Liver (tissue), 9 donors: ENCODE measurements around the gene HOXD11. TPM values are rescaled to one million over a fixed set of nuclear protein-coding genes. Genes with fewer than 3 reads are reported as not detected.

ENCODE experiments used
- DNase-seq: peaks from one replicate; pipeline ENCODE4 v3.0.0-alpha.2; 2017; ENCODE audit warnings: low spot score
- H3K27ac ChIP-seq, 2 donors: one replicate each; pipeline ENCODE4 v1.7.0; 2013; ENCODE audit warnings: inconsistent platforms in 2 of 2, low read length in 2 of 2, control low read depth in 1 of 2, low read depth in 1 of 2, mild to moderate bottlenecking in 1 of 2
- H3K27me3 ChIP-seq, 4 donors: one replicate each; pipeline versions ENCODE4 v1.6.1 to v1.7.0; 2013; ENCODE audit warnings: low read length in 3 of 4, inconsistent platforms in 1 of 4, mild to moderate bottlenecking in 1 of 4, moderate library complexity in 1 of 4; ENCODE audit not compliant: control insufficient read depth in 4 of 4, insufficient read depth in 4 of 4
- H3K36me3 ChIP-seq, 4 donors: one replicate each; pipeline versions ENCODE4 v1.6.1 to v1.7.0; 2013; ENCODE audit warnings: low read length in 3 of 4, mild to moderate bottlenecking in 3 of 4, low read depth in 1 of 4, moderate library complexity in 1 of 4; ENCODE audit not compliant: control insufficient read depth in 4 of 4, insufficient read depth in 3 of 4
- H3K4me1 ChIP-seq, 4 donors: one replicate each; pipeline versions ENCODE4 v1.6.1 to v1.7.0; 2013; ENCODE audit warnings: low read length in 3 of 4, mild to moderate bottlenecking in 3 of 4, moderate library complexity in 1 of 4; ENCODE audit not compliant: control insufficient read depth in 4 of 4, insufficient read depth in 4 of 4
- H3K4me3 ChIP-seq, 3 donors: one replicate each; pipeline versions ENCODE4 v1.6.1 to v1.7.0; 2013; ENCODE audit warnings: low read length in 3 of 3, control low read depth in 1 of 3, low read depth in 1 of 3, mild to moderate bottlenecking in 1 of 3
- H3K9ac ChIP-seq, 2 donors: one replicate each; pipeline ENCODE4 v1.7.0; 2013; ENCODE audit warnings: low read length in 2 of 2, mild to moderate bottlenecking in 2 of 2, moderate library complexity in 2 of 2, control low read depth in 1 of 2, low read depth in 1 of 2
- H3K9me3 ChIP-seq, 4 donors: one replicate each; pipeline versions ENCODE4 v1.6.1 to v1.7.0; 2013; ENCODE audit warnings: low read length in 3 of 4; ENCODE audit not compliant: control insufficient read depth in 4 of 4
- CTCF ChIP-seq: fragments of 150-350 bp; IDR thresholded peaks from 2 replicates; pipeline ENCODE4 v1.5.1; 2017; ENCODE audit warnings: improper control_type of control experiment, low read depth, low read length; ENCODE audit not compliant: missing input control
- EGR1 ChIP-seq, 2 donors: IDR thresholded peaks; 2 replicates each; pipeline ENCODE4 v1.6.1; 2016 to 2018; ENCODE audit warnings: antibody characterized with exemption in 2 of 2, low read depth in 2 of 2
- FOXA1 ChIP-seq: IDR thresholded peaks from 2 replicates; pipeline ENCODE4 v1.6.1; 2016; ENCODE audit warnings: antibody characterized with exemption
- FOXA2 ChIP-seq: IDR thresholded peaks from 2 replicates; pipeline ENCODE4 v1.6.1; 2016; ENCODE audit warnings: antibody characterized with exemption
- GABPA ChIP-seq, 2 donors: IDR thresholded peaks in 1 of 2; conservative IDR thresholded peaks in 1 of 2; 2 replicates each; pipeline ENCODE4 v1.6.1; 2016; ENCODE audit warnings: antibody characterized with exemption in 2 of 2, mild to moderate bottlenecking in 1 of 2, moderate library complexity in 1 of 2
- HNF4A ChIP-seq, 2 donors: conservative IDR thresholded peaks; 2 replicates each; pipeline ENCODE4 v1.6.1; 2016; ENCODE audit warnings: antibody characterized with exemption in 2 of 2, mild to moderate bottlenecking in 2 of 2
- HNF4G ChIP-seq: IDR thresholded peaks from 2 replicates; pipeline ENCODE4 v1.6.1; 2016; ENCODE audit warnings: antibody characterized with exemption
- JUND ChIP-seq, 2 donors: IDR thresholded peaks; 2 replicates each; pipeline ENCODE4 v1.6.1; 2016; ENCODE audit warnings: antibody characterized with exemption in 2 of 2
- NR2F2 ChIP-seq: IDR thresholded peaks from 2 replicates; pipeline ENCODE4 v1.6.1; 2016; ENCODE audit warnings: antibody characterized with exemption
- RAD21 ChIP-seq, 2 donors: IDR thresholded peaks; 2 replicates each; pipeline ENCODE4 v1.6.1; 2016; ENCODE audit warnings: antibody characterized with exemption in 2 of 2, mild to moderate bottlenecking in 2 of 2
- REST ChIP-seq: IDR thresholded peaks from 2 replicates; pipeline ENCODE4 v1.6.1; 2016; ENCODE audit warnings: antibody characterized with exemption, mild to moderate bottlenecking
- RXRA ChIP-seq, 2 donors: IDR thresholded peaks; 2 replicates each; pipeline ENCODE4 v1.6.1; 2017 to 2018; ENCODE audit warnings: antibody characterized with exemption in 2 of 2, mild to moderate bottlenecking in 1 of 2
- SP1 ChIP-seq: IDR thresholded peaks from 2 replicates; pipeline ENCODE4 v1.6.1; 2018; ENCODE audit warnings: antibody characterized with exemption, mild to moderate bottlenecking
- TAF1 ChIP-seq: conservative IDR thresholded peaks from 2 replicates; pipeline ENCODE4 v1.6.1; 2016; ENCODE audit warnings: antibody characterized with exemption, mild to moderate bottlenecking
- YY1 ChIP-seq: IDR thresholded peaks from 2 replicates; pipeline ENCODE4 v1.6.1; 2016; ENCODE audit warnings: antibody characterized with exemption, mild to moderate bottlenecking
- ZBTB33 ChIP-seq: IDR thresholded peaks from 2 replicates; pipeline ENCODE4 v1.6.1; 2016; ENCODE audit warnings: antibody characterized with exemption
- WGBS: extraction: QIAGEN DNeasy Blood & Tissue Kit; methylation state at CpG from one replicate; pipeline ENCODE4 v1.1.7; 2013; 5-methylcytosine and 5-hydroxymethylcytosine counted together
- polyA plus RNA-seq, 2 donors: library from polyadenylated mRNA; stranded (reverse) in 1 of 2; unstranded in 1 of 2; fragments of 200-250 nt in 1 of 2; fragments of >200 nt in 1 of 2; fragmentation: Nextera tagmentation in 1 of 2; extraction: Ambion mirVana in 1 of 2; gene quantifications; one replicate each; pipeline versions ENCODE4 v1.2.1 to v1.2.3, GENCODE V29; 2013 to 2015
- total RNA-seq, 2 donors: library from RNA; depleted of rRNA; stranded (reverse); fragments of >200 nt; gene quantifications; one replicate each; pipeline ENCODE4 v1.2.3, GENCODE V29; 2014
- TF ChIP-seq, protein P1 (sequence below): IDR thresholded peaks from 2 replicates; pipeline ENCODE4 v1.6.1; 2016; ENCODE audit warnings: antibody characterized with exemption
- TF ChIP-seq, protein P2 (sequence below): IDR thresholded peaks from 2 replicates; pipeline ENCODE4 v1.6.1; 2016; ENCODE audit warnings: antibody characterized with exemption
- donor health status: healthy.
- donor health status: healthy.
- donor health status: healthy.
- donor health status: healthy.
- donor health status: healthy.

The HOXD11 gene
- total and polyA plus RNA-seq, 4 donors: not detected

DNA sequence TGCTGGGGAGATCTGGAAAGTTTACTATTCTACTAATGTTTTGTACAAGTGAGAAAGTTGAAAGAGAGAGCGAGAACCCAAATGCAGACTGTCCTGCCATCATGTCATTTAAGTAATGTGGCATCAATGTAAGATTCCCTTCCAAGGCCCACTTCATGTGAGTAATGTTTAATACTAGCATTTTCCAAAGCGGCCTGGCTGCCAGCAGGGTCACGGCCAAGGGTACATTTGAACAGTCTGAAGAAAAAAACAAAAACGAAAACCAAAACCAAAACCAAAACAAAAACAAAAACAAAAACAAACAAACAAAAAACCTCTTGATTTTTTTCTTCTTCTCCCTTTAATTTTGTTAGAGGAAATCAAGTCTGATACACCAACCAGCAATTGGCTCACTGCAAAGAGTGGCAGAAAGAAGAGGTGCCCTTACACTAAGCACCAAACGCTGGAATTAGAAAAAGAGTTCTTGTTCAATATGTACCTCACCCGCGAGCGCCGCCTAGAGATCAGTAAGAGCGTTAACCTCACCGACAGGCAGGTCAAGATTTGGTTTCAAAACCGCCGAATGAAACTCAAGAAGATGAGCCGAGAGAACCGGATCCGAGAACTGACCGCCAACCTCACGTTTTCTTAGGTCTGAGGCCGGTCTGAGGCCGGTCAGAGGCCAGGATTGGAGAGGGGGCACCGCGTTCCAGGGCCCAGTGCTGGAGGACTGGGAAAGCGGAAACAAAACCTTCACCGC, 11.7 kb downstream of the HOXD11 start:
- 13% methylated on average over 24 of the region's 24 CpGs for WGBS
- Histone ChIP-seq H3K4me3 (no peak overlapping the region), H3K36me3 (no peaks in the 10 kb centered on the region), H3K4me1 (peaks cover 4 to 12% (median 10%) of the 10 kb centered on the region in 4 donors), H3K27ac (no peak overlapping the region), H3K27me3 (peaks cover 21 to 41% (median 37%) of the 10 kb centered on the region in 4 donors), H3K9ac (no peak overlapping the region), H3K9me3 (peaks cover 0 to 7% (median under 1%) of the 10 kb centered on the region in 4 donors)
- no peak for TF ChIP-seq NR2F2
- peak; percentile 9 for TF ChIP-seq CTCF
- no peak for DNase-seq

GRCh38 chr2:176120364-176121189, 13.5 kb downstream of the HOXD11 start:
- H3K9ac ChIP-seq: no peak overlapping the region
- H3K27me3 ChIP-seq: peaks cover 21 to 42% (median 38%) of the 10 kb centered on the region in 4 donors
- H3K9me3 ChIP-seq: peaks cover 0 to 7% (median under 1%) of the 10 kb centered on the region in 4 donors
- no peak overlapping the region for H3K27ac ChIP-seq
- peaks cover 4 to 12% (median 10%) of the 10 kb centered on the region in 4 donors for H3K4me1 ChIP-seq
- 14% methylated on average over 13 of the region's 13 CpGs for WGBS
- TF ChIP-seq YY1 (no peak), REST (no peak), EGR1 (IDR thresholded peaks at IDR 0.05; ENCODE audit: low read depth in 2 of 2) (no peak), HNF4G (no peak), FOXA1 (no peak), NR2F2 (no peak), JUND (IDR thresholded peaks at IDR 0.05) (no peak), GABPA (IDR thresholded peaks at IDR 0.05 in 1 of 2, conservative IDR thresholded peaks at IDR 0.05 in 1 of 2) (no peak), SP1 (no peak), FOXA2 (no peak), TAF1 (no peak), RAD21 (IDR thresholded peaks at IDR 0.05) (no peak), RXRA (IDR thresholded peaks at IDR 0.05) (no peak), ZBTB33 (no peak), CTCF (no peak), HNF4A (conservative IDR thresholded peaks at IDR 0.05) (no peak)
- TF ChIP-seq, protein P1, sequence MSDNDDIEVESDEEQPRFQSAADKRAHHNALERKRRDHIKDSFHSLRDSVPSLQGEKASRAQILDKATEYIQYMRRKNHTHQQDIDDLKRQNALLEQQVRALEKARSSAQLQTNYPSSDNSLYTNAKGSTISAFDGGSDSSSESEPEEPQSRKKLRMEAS: no peak
- TF ChIP-seq, protein P2, sequence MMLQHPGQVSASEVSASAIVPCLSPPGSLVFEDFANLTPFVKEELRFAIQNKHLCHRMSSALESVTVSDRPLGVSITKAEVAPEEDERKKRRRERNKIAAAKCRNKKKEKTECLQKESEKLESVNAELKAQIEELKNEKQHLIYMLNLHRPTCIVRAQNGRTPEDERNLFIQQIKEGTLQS: no peak
- no peaks in the 10 kb centered on the region for H3K36me3 ChIP-seq
- H3K4me3 ChIP-seq: no peak overlapping the region
- DNase-seq: no peak
